HEK293 (cell line): Measurements from ENCODE around the gene NDUFS8.
"Not testable (repeated sequence)": the region's sequence is repeated elsewhere in the genome, so short reads cannot be mapped to it uniquely, and the experiment has no call there.

Experiments used
- PRDM1 ChIP-seq: fragments of 450-650 bp; formaldehyde crosslinking; IDR thresholded peaks from 2 replicates; pipeline ENCODE4; 2016; ENCODE audit warnings: missing biosample characterization, missing genetic modification characterization
- YY1 ChIP-seq: fragments of 450-650 bp; formaldehyde crosslinking; IDR thresholded peaks from 2 replicates; pipeline ENCODE4 v1.5.1; 2018; ENCODE audit warnings: missing biosample characterization, missing genetic modification characterization
- ZBTB20 ChIP-seq: fragments of 450-650 bp; formaldehyde crosslinking; IDR thresholded peaks from 2 replicates; pipeline ENCODE4 v1.5.1; 2016; ENCODE audit warnings: missing biosample characterization, missing genetic modification characterization
- ZNF23 ChIP-seq: fragments of 450-650 bp; formaldehyde crosslinking; IDR thresholded peaks from 2 replicates; pipeline ENCODE4 v1.5.1; 2016; ENCODE audit warnings: missing biosample characterization, missing genetic modification characterization, borderline replicate concordance
- ZNF274 ChIP-seq, 2 experiments: fragments of 200-500 bp in 1 of 2; fragments of 450-650 bp in 1 of 2; sonication (Bioruptor generic) in 1 of 2; formaldehyde crosslinking in 1 of 2; IDR thresholded peaks; 2 replicates each; pipeline versions ENCODE4 v1.5.1 to v1.6.1; 2014 to 2016; ENCODE audit warnings: borderline replicate concordance in 1 of 2, inconsistent platforms in 1 of 2, low read length in 1 of 2, missing biosample characterization in 1 of 2, missing genetic modification characterization in 1 of 2
- ZNF571 ChIP-seq: fragments of 450-650 bp; formaldehyde crosslinking; IDR thresholded peaks from 2 replicates; pipeline ENCODE4 v1.5.0; 2017; ENCODE audit warnings: missing biosample characterization, missing genetic modification characterization
- ZNF692 ChIP-seq: fragments of 450-650 bp; formaldehyde crosslinking; IDR thresholded peaks from 2 replicates; pipeline ENCODE4 v1.5.1; 2016; ENCODE audit warnings: missing biosample characterization, missing genetic modification characterization
- TF ChIP-seq, protein P1 (sequence below): fragments of 450-650 bp; formaldehyde crosslinking; IDR thresholded peaks from 2 replicates; pipeline ENCODE4 v1.5.1; 2016; ENCODE audit warnings: missing biosample characterization, missing genetic modification characterization

GRCh38 chr11:67995579-67995978 lies 34.9 kb upstream of the NDUFS8 start:
- TF ChIP-seq PRDM1; ZNF571 (tag by site-specific recombination); ZNF23 (tag by site-specific recombination); ZNF692 (tag by site-specific recombination); YY1 (tag by site-specific recombination); ZNF274 (IDR thresholded peaks at IDR 0.05; ENCODE audit: low read length); ZNF274 (tag by site-specific recombination; IDR thresholded peaks at IDR 0.05; ENCODE audit: borderline replicate concordance); ZBTB20 (tag by site-specific recombination): not testable (repeated sequence)
- TF ChIP-seq, protein P1, sequence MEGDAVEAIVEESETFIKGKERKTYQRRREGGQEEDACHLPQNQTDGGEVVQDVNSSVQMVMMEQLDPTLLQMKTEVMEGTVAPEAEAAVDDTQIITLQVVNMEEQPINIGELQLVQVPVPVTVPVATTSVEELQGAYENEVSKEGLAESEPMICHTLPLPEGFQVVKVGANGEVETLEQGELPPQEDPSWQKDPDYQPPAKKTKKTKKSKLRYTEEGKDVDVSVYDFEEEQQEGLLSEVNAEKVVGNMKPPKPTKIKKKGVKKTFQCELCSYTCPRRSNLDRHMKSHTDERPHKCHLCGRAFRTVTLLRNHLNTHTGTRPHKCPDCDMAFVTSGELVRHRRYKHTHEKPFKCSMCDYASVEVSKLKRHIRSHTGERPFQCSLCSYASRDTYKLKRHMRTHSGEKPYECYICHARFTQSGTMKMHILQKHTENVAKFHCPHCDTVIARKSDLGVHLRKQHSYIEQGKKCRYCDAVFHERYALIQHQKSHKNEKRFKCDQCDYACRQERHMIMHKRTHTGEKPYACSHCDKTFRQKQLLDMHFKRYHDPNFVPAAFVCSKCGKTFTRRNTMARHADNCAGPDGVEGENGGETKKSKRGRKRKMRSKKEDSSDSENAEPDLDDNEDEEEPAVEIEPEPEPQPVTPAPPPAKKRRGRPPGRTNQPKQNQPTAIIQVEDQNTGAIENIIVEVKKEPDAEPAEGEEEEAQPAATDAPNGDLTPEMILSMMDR (tag by site-specific recombination) = not testable (repeated sequence)
